IPS-20b (cell line): Measurements from ENCODE around the gene JARID2.

ENCODE experiments used
- H3K27ac ChIP-seq: one replicate; pipeline ENCODE4 v1.5.1; 2013; ENCODE audit warnings: low read length
- H3K27me3 ChIP-seq: 2 replicates; pipeline ENCODE4 v1.6.1; 2013; ENCODE audit warnings: mild to moderate bottlenecking, low read length, inconsistent platforms; ENCODE audit not compliant: insufficient read depth
- H3K36me3 ChIP-seq: 2 replicates; pipeline ENCODE4 v1.6.1; 2013; ENCODE audit warnings: low read depth, mild to moderate bottlenecking, inconsistent platforms, low read length, moderate library complexity; ENCODE audit not compliant: insufficient read depth
- H3K4me1 ChIP-seq: 2 replicates; pipeline ENCODE4 v1.6.1; 2013; ENCODE audit warnings: mild to moderate bottlenecking, control low read depth, inconsistent platforms, low read length, moderate library complexity; ENCODE audit not compliant: insufficient read depth
- H3K4me3 ChIP-seq: 2 replicates; pipeline ENCODE4 v1.5.1; 2013; ENCODE audit warnings: mild to moderate bottlenecking, low read length, inconsistent platforms
- H3K9ac ChIP-seq: 2 replicates; pipeline ENCODE4 v1.6.1; 2013; ENCODE audit warnings: low read depth, mild to moderate bottlenecking, inconsistent platforms, low read length, moderate library complexity
- H3K9me3 ChIP-seq: 2 replicates; pipeline ENCODE4 v1.6.1; 2013; ENCODE audit warnings: mild to moderate bottlenecking, low read depth, low read length, inconsistent platforms; ENCODE audit not compliant: insufficient read depth

JARID2 gene

DNA sequence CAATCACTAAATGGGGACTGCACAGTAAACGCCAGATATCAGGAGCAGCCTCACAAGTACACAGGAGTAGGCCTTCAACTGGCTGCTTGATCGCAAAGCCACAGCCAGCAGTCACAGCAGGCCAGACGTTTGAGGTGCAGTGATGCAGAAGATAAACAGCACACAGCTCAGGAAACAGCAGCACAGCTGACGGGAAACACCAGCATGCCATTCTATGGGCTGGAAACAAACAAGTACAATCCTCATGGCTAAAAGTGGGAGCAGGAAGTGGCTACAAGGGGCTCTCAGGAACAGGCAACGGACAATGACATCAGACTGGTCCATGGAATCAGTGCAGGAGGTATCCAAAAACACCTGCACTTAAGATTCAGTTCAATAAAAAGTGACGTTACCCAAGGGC is 305.9 kb downstream of the JARID2 start:
- Histone ChIP-seq H3K27ac (no peak overlapping the region), H3K4me3 (no peak overlapping the region), H3K27me3 (no peaks in the 10 kb centered on the region), H3K9me3 (no peaks in the 10 kb centered on the region), H3K9ac (no peak overlapping the region), H3K36me3 (no peaks in the 10 kb centered on the region), H3K4me1 (peaks cover 33% of the 10 kb centered on the region)

- Histone ChIP-seq H3K27ac (no peak overlapping the region), H3K4me3 (no peak overlapping the region), H3K27me3 (no peaks in the 10 kb centered on the region), H3K36me3 (no peaks in the 10 kb centered on the region), H3K4me1 (peaks cover 29% of the 10 kb centered on the region), H3K9ac (no peak overlapping the region), H3K9me3 (no peaks in the 10 kb centered on the region)
Observed at GRCh38 chr6:15553031-15553430, 307.2 kb downstream of the JARID2 start.

- Histone ChIP-seq H3K9ac (no peak overlapping the region), H3K27me3 (no peaks in the 10 kb centered on the region), H3K36me3 (no peaks in the 10 kb centered on the region), H3K4me3 (no peak overlapping the region), H3K9me3 (no peaks in the 10 kb centered on the region), H3K27ac (no peak overlapping the region), H3K4me1 (peaks cover 29% of the 10 kb centered on the region)
Observed at GRCh38 chr6:15553736-15554294, 307.9 kb downstream of the JARID2 start.

GRCh38 chr6:15554728-15555100 is 308.8 kb downstream of the JARID2 start:
- Histone ChIP-seq H3K9ac (no peak overlapping the region), H3K9me3 (no peaks in the 10 kb centered on the region), H3K4me3 (no peak overlapping the region), H3K36me3 (no peaks in the 10 kb centered on the region), H3K27me3 (no peaks in the 10 kb centered on the region), H3K4me1 (peaks cover 27% of the 10 kb centered on the region), H3K27ac (no peak overlapping the region)

DNA sequence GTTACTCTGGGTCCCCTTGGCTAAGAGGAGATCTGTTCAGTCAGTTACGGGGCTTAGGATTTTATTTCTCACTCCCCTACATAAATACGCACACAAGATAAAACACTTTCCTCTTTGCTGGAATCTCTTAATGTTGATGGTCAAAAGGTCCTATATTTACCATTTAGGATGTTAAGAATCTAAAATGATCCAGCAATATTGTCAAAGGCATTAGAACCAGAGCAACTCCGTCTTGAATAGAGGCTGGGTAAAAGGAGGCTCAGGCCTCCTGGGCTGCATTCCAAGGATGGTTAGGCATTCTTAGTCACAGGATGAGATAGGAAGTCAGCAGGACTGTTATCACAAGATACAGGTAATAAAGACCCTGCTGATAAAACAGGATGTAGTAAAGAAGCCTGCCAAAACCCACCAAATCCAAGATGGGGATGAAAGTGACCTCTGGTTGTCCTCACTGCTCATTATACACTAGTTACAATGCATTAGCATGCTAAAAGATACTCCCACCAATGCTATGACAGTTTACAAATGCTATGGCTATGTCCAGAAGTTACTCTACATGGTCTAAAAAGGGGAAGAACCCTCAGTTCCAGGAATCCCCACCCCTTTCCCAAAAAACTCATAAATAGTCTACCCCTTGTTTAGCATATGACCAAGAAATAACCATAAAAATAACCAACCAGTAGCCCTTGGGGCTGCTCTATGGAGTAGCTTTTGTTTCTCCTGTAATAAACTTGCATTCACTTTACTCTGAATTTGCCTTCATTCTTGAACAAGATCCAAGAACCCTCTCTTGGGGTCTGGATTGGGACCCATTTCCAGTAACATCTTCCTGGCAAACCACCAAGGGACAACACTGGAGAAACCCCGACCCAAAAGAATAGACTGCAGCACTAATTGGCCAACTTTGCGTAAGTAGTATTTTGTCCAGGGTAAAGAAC is 309.5 kb downstream of the JARID2 start:
- H3K9me3 ChIP-seq: no peaks in the 10 kb centered on the region
- H3K36me3 ChIP-seq: no peaks in the 10 kb centered on the region
- H3K9ac ChIP-seq: no peak overlapping the region
- no peak overlapping the region for H3K27ac ChIP-seq
- H3K4me3 ChIP-seq: no peak overlapping the region
- no peaks in the 10 kb centered on the region for H3K27me3 ChIP-seq
- peaks cover 24% of the 10 kb centered on the region for H3K4me1 ChIP-seq

DNA sequence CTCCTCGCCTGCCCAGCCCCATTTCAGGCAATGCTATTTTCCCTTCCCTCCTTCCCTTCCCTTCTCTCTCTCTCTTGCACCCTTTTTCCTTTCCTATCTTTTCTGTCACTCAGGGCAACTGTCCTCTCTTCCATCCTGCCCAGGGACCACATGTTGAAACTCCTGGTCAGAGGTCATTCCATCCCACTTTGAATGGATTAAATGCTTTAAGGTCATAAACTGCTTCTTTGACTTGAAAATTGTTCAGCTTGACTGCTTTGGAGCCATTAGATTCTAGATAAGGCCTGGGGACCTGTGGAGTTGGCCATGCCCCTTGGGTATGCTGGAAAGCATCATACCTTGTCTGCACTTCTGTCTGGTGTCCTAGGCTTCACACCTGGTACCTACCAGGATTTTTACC is 310.8 kb downstream of the JARID2 start:
- Histone ChIP-seq H3K4me1 (peaks cover 16% of the 10 kb centered on the region), H3K4me3 (no peak overlapping the region), H3K36me3 (no peaks in the 10 kb centered on the region), H3K9me3 (no peaks in the 10 kb centered on the region), H3K27ac (no peak overlapping the region), H3K27me3 (no peaks in the 10 kb centered on the region), H3K9ac (no peak overlapping the region)

GRCh38 chr6:15557174-15557573 is 311.3 kb downstream of the JARID2 start:
- H3K4me1 ChIP-seq: peaks cover 14% of the 10 kb centered on the region; the same call in 1 of the 2 replicates
- no peaks in the 10 kb centered on the region for H3K36me3 ChIP-seq
- H3K4me3 ChIP-seq: no peak overlapping the region
- no peak overlapping the region for H3K27ac ChIP-seq
- H3K27me3 ChIP-seq: no peaks in the 10 kb centered on the region
- no peaks in the 10 kb centered on the region for H3K9me3 ChIP-seq
- no peak overlapping the region for H3K9ac ChIP-seq

DNA sequence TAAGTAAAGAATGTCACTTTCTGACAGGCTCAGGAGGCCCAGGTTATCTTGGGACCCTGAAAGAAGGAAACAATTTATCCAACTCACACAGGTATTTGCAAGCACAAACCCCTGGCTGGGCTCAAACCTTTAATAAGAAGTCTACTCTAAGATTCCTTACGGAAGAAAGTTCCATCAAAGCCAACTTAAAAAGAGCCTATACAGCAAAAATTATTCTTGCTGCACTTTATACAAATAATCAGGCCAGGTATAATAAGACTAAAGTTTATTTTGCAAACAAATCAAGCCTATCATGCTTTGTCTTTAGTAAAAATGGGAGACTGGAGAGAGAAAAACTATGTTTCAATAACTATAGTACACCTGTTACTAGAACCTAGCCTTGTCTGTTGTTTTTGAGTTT is 314.8 kb downstream of the JARID2 start:
- no peak overlapping the region for H3K4me3 ChIP-seq
- H3K27ac ChIP-seq: no peak overlapping the region
- no peaks in the 10 kb centered on the region for H3K36me3 ChIP-seq
- H3K9me3 ChIP-seq: no peaks in the 10 kb centered on the region
- no peaks in the 10 kb centered on the region for H3K27me3 ChIP-seq
- H3K4me1 ChIP-seq: 0 out of 2 replicates have a peak, but pooled peaks cover 1% of the 10 kb centered on the region
- no peak overlapping the region for H3K9ac ChIP-seq

GRCh38 chr6:15561447-15562199 is 315.8 kb downstream of the JARID2 start:
- Histone ChIP-seq H3K9ac (no peak overlapping the region), H3K4me1 (no peaks in the 10 kb centered on the region), H3K9me3 (no peaks in the 10 kb centered on the region), H3K36me3 (no peaks in the 10 kb centered on the region), H3K4me3 (no peak overlapping the region), H3K27ac (no peak overlapping the region), H3K27me3 (no peaks in the 10 kb centered on the region)

DNA sequence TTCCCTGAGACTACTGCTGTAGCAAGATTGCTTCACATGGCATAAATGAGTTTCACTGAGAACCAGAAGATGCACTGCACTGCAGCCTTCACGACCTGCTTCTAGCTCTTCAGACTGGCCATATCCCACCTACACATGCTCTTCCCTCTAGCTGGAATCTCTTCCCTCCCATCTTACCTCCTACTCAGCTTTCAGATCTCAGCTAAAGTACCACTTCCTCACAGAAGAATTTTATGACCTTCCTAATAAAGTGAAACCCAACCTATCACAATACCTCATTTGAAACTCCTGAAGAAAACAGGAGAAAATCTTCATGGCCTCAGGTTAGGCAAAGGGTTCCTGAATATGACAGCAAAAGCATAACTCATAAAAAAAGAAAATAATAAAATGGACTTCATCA is 317.1 kb downstream of the JARID2 start:
- H3K9ac ChIP-seq: no peak overlapping the region
- H3K9me3 ChIP-seq: no peaks in the 10 kb centered on the region
- no peak overlapping the region for H3K4me3 ChIP-seq
- H3K36me3 ChIP-seq: no peaks in the 10 kb centered on the region
- H3K27ac ChIP-seq: no peak overlapping the region
- no peaks in the 10 kb centered on the region for H3K4me1 ChIP-seq
- H3K27me3 ChIP-seq: no peaks in the 10 kb centered on the region

DNA sequence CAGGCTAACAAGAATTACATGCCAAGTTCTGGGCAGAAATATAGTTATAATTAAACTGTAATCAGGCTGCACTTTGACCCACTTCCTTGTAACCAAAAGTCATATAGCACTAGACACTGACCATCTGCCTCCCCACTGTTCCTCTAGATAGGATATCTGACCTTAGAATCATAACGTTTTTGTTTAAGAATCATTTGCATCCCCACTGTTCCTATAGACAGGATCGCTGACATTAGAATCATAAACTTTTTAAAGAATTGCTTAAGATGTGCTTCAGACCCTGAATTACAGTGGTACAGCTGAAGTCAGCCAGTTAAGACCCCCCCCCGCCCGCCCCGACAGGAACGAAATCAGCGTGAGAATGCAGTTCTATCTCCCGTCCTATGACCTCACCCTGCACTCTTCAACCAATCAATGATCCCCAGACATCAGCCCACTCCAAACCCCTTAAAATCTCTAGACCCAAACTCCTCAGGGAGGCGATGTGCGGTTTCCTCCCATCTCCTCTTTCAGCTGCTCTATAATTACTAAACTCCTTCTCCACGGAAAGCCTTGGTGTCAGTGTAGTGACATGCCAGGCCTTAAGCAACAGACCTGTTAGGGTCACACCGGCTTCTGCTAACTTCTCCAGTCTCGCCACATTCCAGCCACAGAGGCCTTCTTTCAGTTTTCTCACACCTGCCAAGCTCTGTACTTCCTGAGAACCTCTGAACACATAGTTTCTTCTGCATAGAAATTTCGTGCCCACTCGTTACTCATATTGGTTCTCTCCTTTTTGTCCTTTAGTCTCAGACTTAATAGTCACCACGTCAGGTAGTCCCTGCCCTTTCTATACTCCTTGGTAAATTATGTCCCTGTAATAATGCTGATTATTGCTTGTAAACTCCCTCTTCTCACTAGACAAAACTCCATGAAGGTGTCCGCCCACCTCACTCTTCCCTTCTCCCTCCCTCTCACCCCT is 323.4 kb downstream of the JARID2 start:
- Histone ChIP-seq H3K9ac (no peak overlapping the region), H3K9me3 (no peaks in the 10 kb centered on the region; the same call in 1 of the 2 replicates), H3K27me3 (no peaks in the 10 kb centered on the region), H3K4me1 (peaks cover 12% of the 10 kb centered on the region), H3K4me3 (no peak overlapping the region), H3K27ac (no peak overlapping the region), H3K36me3 (no peaks in the 10 kb centered on the region)
